ENCODE data around the gene DCDC1. TPM values are rescaled to one million over a fixed set of nuclear protein-coding genes. Genes with fewer than 3 reads are reported as not detected.

The DCDC1 gene
- total RNA-seq, 1 donor from 2014 or later, result 6.9 TPM

DNA sequence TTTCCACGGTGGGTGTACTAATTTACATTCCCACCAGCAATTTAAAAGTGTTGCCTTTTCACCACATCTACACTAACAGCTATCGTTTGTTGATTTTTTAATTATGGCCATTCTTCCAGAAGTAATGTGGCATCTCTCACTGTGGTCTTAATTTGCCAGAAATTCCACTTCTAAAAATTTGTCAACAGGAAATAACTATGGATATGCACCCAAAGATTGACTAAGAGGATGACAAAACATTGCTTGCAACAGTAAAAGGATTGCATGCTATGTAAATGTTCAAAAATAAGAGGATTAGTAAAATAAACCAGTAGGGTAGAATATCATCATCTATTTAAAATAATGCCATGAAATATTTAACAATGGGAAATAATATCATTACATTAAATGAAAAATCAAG is 219.5 kb downstream of the DCDC1 start:
- DNase-seq (ENCODE audit: low spot score, unreplicated experiment), result no peak
- Mint-ChIP-seq H3K27me3 (no peaks in the 10 kb centered on the region), H3K4me1 (ENCODE audit: low read depth) (no peaks in the 10 kb centered on the region), H3K4me3 (ENCODE audit: low read depth) (no peak overlapping the region), H3K27ac (no peak overlapping the region), H3K36me3 (ENCODE audit: insufficient read depth) (no peaks in the 10 kb centered on the region), H3K9me3 (ENCODE audit: low read depth) (peaks cover 4% of the 10 kb centered on the region)
- TF ChIP-seq, protein P1, sequence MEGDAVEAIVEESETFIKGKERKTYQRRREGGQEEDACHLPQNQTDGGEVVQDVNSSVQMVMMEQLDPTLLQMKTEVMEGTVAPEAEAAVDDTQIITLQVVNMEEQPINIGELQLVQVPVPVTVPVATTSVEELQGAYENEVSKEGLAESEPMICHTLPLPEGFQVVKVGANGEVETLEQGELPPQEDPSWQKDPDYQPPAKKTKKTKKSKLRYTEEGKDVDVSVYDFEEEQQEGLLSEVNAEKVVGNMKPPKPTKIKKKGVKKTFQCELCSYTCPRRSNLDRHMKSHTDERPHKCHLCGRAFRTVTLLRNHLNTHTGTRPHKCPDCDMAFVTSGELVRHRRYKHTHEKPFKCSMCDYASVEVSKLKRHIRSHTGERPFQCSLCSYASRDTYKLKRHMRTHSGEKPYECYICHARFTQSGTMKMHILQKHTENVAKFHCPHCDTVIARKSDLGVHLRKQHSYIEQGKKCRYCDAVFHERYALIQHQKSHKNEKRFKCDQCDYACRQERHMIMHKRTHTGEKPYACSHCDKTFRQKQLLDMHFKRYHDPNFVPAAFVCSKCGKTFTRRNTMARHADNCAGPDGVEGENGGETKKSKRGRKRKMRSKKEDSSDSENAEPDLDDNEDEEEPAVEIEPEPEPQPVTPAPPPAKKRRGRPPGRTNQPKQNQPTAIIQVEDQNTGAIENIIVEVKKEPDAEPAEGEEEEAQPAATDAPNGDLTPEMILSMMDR (IDR thresholded peaks at IDR 0.05; ENCODE audit: unreplicated experiment), result no peak

- Mint-ChIP-seq H3K27me3 (no peaks in the 10 kb centered on the region), H3K27ac (peak overlapping the region; percentile 86), H3K36me3 (ENCODE audit: insufficient read depth) (no peaks in the 10 kb centered on the region), H3K4me3 (ENCODE audit: low read depth) (peak overlapping the region; percentile 35), H3K4me1 (ENCODE audit: low read depth) (peaks cover 8% of the 10 kb centered on the region), H3K9me3 (ENCODE audit: low read depth) (no peaks in the 10 kb centered on the region)
- TF ChIP-seq, protein P1 (IDR thresholded peaks at IDR 0.05; ENCODE audit: unreplicated experiment), result no peak
- DNase-seq (ENCODE audit: low spot score, unreplicated experiment), result no peak
Measured at GRCh38 chr11:31141789-31142188, 227.8 kb downstream of the DCDC1 start.

DNA sequence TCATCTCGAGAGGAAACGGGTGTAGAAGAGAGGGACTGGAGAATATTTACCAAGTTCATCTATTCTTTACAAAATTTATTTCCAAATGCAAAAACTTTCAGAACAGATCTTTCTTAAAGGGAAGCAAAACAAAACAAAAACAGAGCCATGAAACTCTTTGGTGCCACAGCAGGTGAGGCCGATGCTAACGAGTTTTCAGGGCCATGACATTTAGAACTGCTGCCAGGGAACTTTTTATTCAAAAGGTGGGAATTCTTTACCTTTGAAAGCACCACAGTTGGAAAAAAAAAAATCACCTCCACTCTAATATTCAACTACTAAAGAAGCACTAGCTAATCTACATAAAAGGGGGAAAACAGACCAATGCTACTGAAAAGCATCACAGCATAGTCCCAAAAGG is 230.1 kb downstream of the DCDC1 start:
- Mint-ChIP-seq H3K36me3 (ENCODE audit: insufficient read depth) (no peaks in the 10 kb centered on the region), H3K4me3 (ENCODE audit: low read depth) (no peak overlapping the region), H3K27ac (no peak overlapping the region), H3K27me3 (no peaks in the 10 kb centered on the region), H3K4me1 (ENCODE audit: low read depth) (peaks cover 8% of the 10 kb centered on the region), H3K9me3 (ENCODE audit: low read depth) (no peaks in the 10 kb centered on the region)
- DNase-seq (ENCODE audit: low spot score, unreplicated experiment), result no peak
- TF ChIP-seq, protein P1 (IDR thresholded peaks at IDR 0.05; ENCODE audit: unreplicated experiment), result no peak

- no peak for DNase-seq (ENCODE audit: low spot score, unreplicated experiment)
- Mint-ChIP-seq H3K36me3 (ENCODE audit: insufficient read depth) (no peaks in the 10 kb centered on the region), H3K4me1 (ENCODE audit: low read depth) (no peaks in the 10 kb centered on the region), H3K27me3 (no peaks in the 10 kb centered on the region), H3K4me3 (ENCODE audit: low read depth) (no peak overlapping the region), H3K9me3 (ENCODE audit: low read depth) (peaks cover 3% of the 10 kb centered on the region), H3K27ac (no peak overlapping the region)
- TF ChIP-seq, protein P1 (IDR thresholded peaks at IDR 0.05; ENCODE audit: unreplicated experiment), result no peak
Measured at GRCh38 chr11:31132531-31133421, 236.8 kb downstream of the DCDC1 start.

DNA sequence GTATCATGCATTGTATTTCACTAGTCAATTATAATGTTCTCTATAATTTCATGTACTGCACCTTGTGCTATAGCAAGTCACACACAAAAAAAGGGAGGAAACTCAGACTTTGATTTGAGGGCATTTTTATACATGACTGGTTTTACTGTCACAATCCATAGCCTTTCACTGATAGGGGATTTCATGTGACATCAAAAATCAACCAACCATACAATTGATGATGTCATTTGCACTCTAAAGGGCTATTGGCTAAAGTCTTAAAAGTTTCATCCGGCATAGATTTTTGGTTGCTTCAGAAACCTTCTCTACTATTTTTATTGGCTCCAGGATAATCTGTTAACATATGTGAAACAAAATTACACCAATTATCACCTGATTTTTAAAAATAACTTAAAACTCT is 237.8 kb downstream of the DCDC1 start:
- no peak for DNase-seq (ENCODE audit: low spot score, unreplicated experiment)
- H3K9me3 Mint-ChIP-seq (ENCODE audit: low read depth), result peaks cover 3% of the 10 kb centered on the region

More for the DNA sequence above, 237.8 kb downstream of the DCDC1 start:
- Mint-ChIP-seq H3K36me3 (ENCODE audit: insufficient read depth) (no peaks in the 10 kb centered on the region), H3K27me3 (no peaks in the 10 kb centered on the region), H3K27ac (no peak overlapping the region), H3K4me3 (ENCODE audit: low read depth) (no peak overlapping the region), H3K4me1 (ENCODE audit: low read depth) (peaks cover 3% of the 10 kb centered on the region)
- TF ChIP-seq, protein P1 (IDR thresholded peaks at IDR 0.05; ENCODE audit: unreplicated experiment), result no peak
